Vagina (tissue), 2 donors: ENCODE data around the gene TNNT3. TPM values are rescaled to one million over a fixed set of nuclear protein-coding genes. Genes with fewer than 3 reads are reported as not detected.

ENCODE experiments used
- DNase-seq, 2 donors: peaks; one replicate each; pipeline ENCODE4 v3.0.0-alpha.2; 2017; ENCODE audit errors: extremely low spot score in 2 of 2
- H3K27ac ChIP-seq: fragments of 200-600 bp; sonication (generic); one replicate; pipeline ENCODE4 v1.5.1; 2019
- H3K27me3 ChIP-seq: fragments of 200-600 bp; sonication (generic); one replicate; pipeline ENCODE4 v1.5.1; 2019
- H3K36me3 ChIP-seq, 2 donors: fragments of 200-600 bp; sonication (generic); one replicate each; pipeline ENCODE4 v1.5.1; 2017 to 2019
- H3K4me1 ChIP-seq: fragments of 200-600 bp; sonication (generic); one replicate; pipeline ENCODE4 v1.5.1; 2019
- H3K4me3 ChIP-seq, 2 donors: fragments of 200-600 bp; sonication (generic); 1 replicate in 1 of 2; 2 replicates in 1 of 2; pipeline ENCODE4 v1.5.1; 2016 to 2019
- H3K9me3 ChIP-seq: fragments of 200-600 bp; sonication (generic); one replicate; pipeline ENCODE4 v1.5.1; 2019
- POLR2A ChIP-seq, 2 donors: fragments of 450-650 bp; IDR thresholded peaks; one replicate each; pipeline ENCODE4 v1.6.1; 2017; ENCODE audit warnings: antibody characterized with exemption in 2 of 2, mild to moderate bottlenecking in 2 of 2, moderate library complexity in 2 of 2
- POLR2AphosphoS5 ChIP-seq, 2 donors: sonication (generic); formaldehyde crosslinking; IDR thresholded peaks; one replicate each; pipeline ENCODE4 v1.9.0; 2017; ENCODE audit warnings: antibody characterized with exemption in 2 of 2, mild to moderate bottlenecking in 2 of 2, low read depth in 1 of 2; ENCODE audit not compliant: insufficient read depth in 1 of 2
- intact Hi-C: fragments of 100-400 bp; cut with DNase I; formaldehyde crosslinking; loops from one replicate; pipeline ENCODE4 v1.15.1; 2023
- total RNA-seq: library from RNA; depleted of rRNA; stranded (reverse); fragments of >200 nt; gene quantifications from one replicate; pipeline ENCODE4 v1.2.3, GENCODE V29; 2016
- TF ChIP-seq, protein P1 (sequence below), 3 experiments: fragments of 450-650 bp in 2 of 3; fragments of 200-600 bp in 1 of 3; sonication (generic) in 1 of 3; IDR thresholded peaks; one replicate each; pipeline ENCODE4 v1.5.1; 2017 to 2019; ENCODE audit warnings: antibody characterized with exemption in 3 of 3, mild to moderate bottlenecking in 2 of 3, moderate library complexity in 2 of 3

TNNT3 gene
- total RNA-seq, 1 donor from 2014 or later = 20.4 TPM

GRCh38 chr11:1968454-1969002 is 49.0 kb downstream of the TNNT3 start:
- Histone ChIP-seq H3K4me3 (no peak overlapping the region), H3K27me3 (no peaks in the 10 kb centered on the region), H3K36me3 (no peaks in the 10 kb centered on the region), H3K9me3 (no peaks in the 10 kb centered on the region), H3K27ac (no peak overlapping the region), H3K4me1 (no peaks in the 10 kb centered on the region)
- no peak for TF ChIP-seq POLR2AphosphoS5 (IDR thresholded peaks at IDR 0.05; ENCODE audit: insufficient read depth in 1 of 2, low read depth in 1 of 2)
- TF ChIP-seq POLR2A (IDR thresholded peaks at IDR 0.05) = no peak
- intact Hi-C loops = no loop called here
- DNase-seq = no peak

GRCh38 chr11:1969035-1969434 is 49.5 kb downstream of the TNNT3 start:
- H3K4me3 ChIP-seq = no peak overlapping the region
- H3K27ac ChIP-seq = no peak overlapping the region
- no peaks in the 10 kb centered on the region for H3K4me1 ChIP-seq
- no peaks in the 10 kb centered on the region for H3K36me3 ChIP-seq
- DNase-seq = no peak
- H3K9me3 ChIP-seq = no peaks in the 10 kb centered on the region
- TF ChIP-seq, protein P1, sequence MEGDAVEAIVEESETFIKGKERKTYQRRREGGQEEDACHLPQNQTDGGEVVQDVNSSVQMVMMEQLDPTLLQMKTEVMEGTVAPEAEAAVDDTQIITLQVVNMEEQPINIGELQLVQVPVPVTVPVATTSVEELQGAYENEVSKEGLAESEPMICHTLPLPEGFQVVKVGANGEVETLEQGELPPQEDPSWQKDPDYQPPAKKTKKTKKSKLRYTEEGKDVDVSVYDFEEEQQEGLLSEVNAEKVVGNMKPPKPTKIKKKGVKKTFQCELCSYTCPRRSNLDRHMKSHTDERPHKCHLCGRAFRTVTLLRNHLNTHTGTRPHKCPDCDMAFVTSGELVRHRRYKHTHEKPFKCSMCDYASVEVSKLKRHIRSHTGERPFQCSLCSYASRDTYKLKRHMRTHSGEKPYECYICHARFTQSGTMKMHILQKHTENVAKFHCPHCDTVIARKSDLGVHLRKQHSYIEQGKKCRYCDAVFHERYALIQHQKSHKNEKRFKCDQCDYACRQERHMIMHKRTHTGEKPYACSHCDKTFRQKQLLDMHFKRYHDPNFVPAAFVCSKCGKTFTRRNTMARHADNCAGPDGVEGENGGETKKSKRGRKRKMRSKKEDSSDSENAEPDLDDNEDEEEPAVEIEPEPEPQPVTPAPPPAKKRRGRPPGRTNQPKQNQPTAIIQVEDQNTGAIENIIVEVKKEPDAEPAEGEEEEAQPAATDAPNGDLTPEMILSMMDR (IDR thresholded peaks at IDR 0.05) = no peak
- TF ChIP-seq POLR2AphosphoS5 (IDR thresholded peaks at IDR 0.05; ENCODE audit: insufficient read depth in 1 of 2, low read depth in 1 of 2) (no peak), POLR2A (IDR thresholded peaks at IDR 0.05) (no peak)
- no peaks in the 10 kb centered on the region for H3K27me3 ChIP-seq
- intact Hi-C loops = no loop called here

- Histone ChIP-seq H3K4me1 (no peaks in the 10 kb centered on the region), H3K27me3 (no peaks in the 10 kb centered on the region), H3K4me3 (no peak overlapping the region), H3K9me3 (no peaks in the 10 kb centered on the region), H3K27ac (no peak overlapping the region), H3K36me3 (no peaks in the 10 kb centered on the region)
- intact Hi-C loops = no loop called here
- TF ChIP-seq POLR2AphosphoS5 (IDR thresholded peaks at IDR 0.05; ENCODE audit: insufficient read depth in 1 of 2, low read depth in 1 of 2) (no peak), POLR2A (IDR thresholded peaks at IDR 0.05) (no peak)
- TF ChIP-seq, protein P1 (IDR thresholded peaks at IDR 0.05) = no peak
- no peak for DNase-seq
Measured at GRCh38 chr11:1969776-1970175, 50.3 kb downstream of the TNNT3 start.

DNA sequence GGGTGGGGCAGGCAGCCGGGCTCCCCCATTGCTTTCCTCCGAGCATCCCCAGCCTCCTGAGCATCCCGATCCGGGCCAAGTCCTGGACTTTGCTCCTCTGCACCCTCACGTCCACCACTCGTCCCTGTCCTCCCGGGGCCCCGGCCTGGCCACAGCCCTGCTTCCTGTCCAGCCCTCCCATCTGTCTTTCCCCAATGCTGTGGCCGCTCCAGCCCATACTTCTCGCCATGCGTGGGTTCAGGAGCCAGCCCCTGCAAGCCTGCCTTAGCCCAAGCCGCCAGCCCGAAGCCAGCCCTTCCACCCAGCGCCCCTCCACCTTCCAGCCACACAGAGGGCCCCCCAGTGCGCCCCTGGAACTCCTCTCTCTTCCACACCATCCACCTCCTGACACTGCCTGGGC is 51.5 kb downstream of the TNNT3 start:
- Histone ChIP-seq H3K27ac (no peak overlapping the region), H3K27me3 (no peaks in the 10 kb centered on the region), H3K4me3 (no peak overlapping the region), H3K36me3 (no peaks in the 10 kb centered on the region), H3K9me3 (no peaks in the 10 kb centered on the region), H3K4me1 (no peaks in the 10 kb centered on the region)
- TF ChIP-seq POLR2AphosphoS5 (IDR thresholded peaks at IDR 0.05; ENCODE audit: insufficient read depth in 1 of 2, low read depth in 1 of 2) (no peak), POLR2A (IDR thresholded peaks at IDR 0.05) (no peak)
- TF ChIP-seq, protein P1 (IDR thresholded peaks at IDR 0.05) = no peak
- intact Hi-C loops = no loop called here
- DNase-seq = no peak

- intact Hi-C loops = no loop called here
- Histone ChIP-seq H3K4me3 (no peak overlapping the region), H3K27me3 (no peaks in the 10 kb centered on the region), H3K27ac (no peak overlapping the region), H3K4me1 (no peaks in the 10 kb centered on the region), H3K9me3 (no peaks in the 10 kb centered on the region), H3K36me3 (no peaks in the 10 kb centered on the region)
- no peak for DNase-seq
- no peak for TF ChIP-seq POLR2A (IDR thresholded peaks at IDR 0.05)
- TF ChIP-seq, protein P1 (IDR thresholded peaks at IDR 0.05) = no peak
- TF ChIP-seq POLR2AphosphoS5 (IDR thresholded peaks at IDR 0.05; ENCODE audit: insufficient read depth in 1 of 2, low read depth in 1 of 2) = no peak
Measured at GRCh38 chr11:1975185-1975584, 55.7 kb downstream of the TNNT3 start.
